Measurements from ENCODE around the gene NRXN3.

- TF ChIP-seq RFX5 (IDR thresholded peaks at IDR 0.05; ENCODE audit: low read length) (no peak), CTCF (IDR thresholded peaks at IDR 0.05) (no peak), USF2 (IDR thresholded peaks at IDR 0.05; ENCODE audit: borderline replicate concordance, low read depth, low read length) (no peak), SMC3 (IDR thresholded peaks at IDR 0.05; ENCODE audit: low read depth, low read length) (no peak)
Measured at GRCh38 chr14:78207414-78207813, 37.2 kb downstream of the NRXN3 start.

All from SK-N-SH (cell line).